SK-N-SH (cell line): ENCODE results near the gene ZNF593OS. TPM values are rescaled to one million over a fixed set of nuclear protein-coding genes. Genes with fewer than 3 reads are reported as not detected.

Source experiments
- CTCF ChIA-PET: fragments of 300-600, 350-600 bp; formaldehyde crosslinking; extraction: SDS; loops from one replicate; lab custom pipeline; 2021; lab: Yijun Ruan, JAX
- POLR2A ChIA-PET: fragments of 350-600 bp; sonication (Branson Sonifier 250); formaldehyde crosslinking; extraction: SDS; loops from one replicate; lab custom pipeline; 2020; ENCODE audit warnings: antibody characterized with exemption, inconsistent platforms; lab: Yijun Ruan, JAX
- DNase-seq: peaks from one replicate; pipeline ENCODE4 v3.0.0; 2012
- H2AFZ ChIP-seq: fragments of 200-600 bp; sonication (generic); 2 replicates; pipeline ENCODE4 v1.8.1; 2016; ENCODE audit warnings: antibody characterized with exemption, mild to moderate bottlenecking, low read depth
- H3F3A ChIP-seq: fragments of 200-600 bp; sonication (generic); replicated peaks from 2 replicates; pipeline ENCODE3; 2016; ENCODE audit warnings: antibody characterized with exemption, mild to moderate bottlenecking; ENCODE audit not compliant: insufficient read depth
- H3K27ac ChIP-seq, 2 experiments: fragments of 200-500 bp in 1 of 2; fragments of 200-600 bp in 1 of 2; sonication (Bioruptor generic) in 1 of 2; sonication (generic), shearing (Covaris generic) in 1 of 2; 2 replicates each; pipeline versions ENCODE4 v1.5.1 to v1.6.1; 2014 to 2016; ENCODE audit warnings: low read depth in 2 of 2, inconsistent platforms in 1 of 2, low read length in 1 of 2, mild to moderate bottlenecking in 1 of 2, mixed read lengths in 1 of 2
- H3K27me3 ChIP-seq: fragments of 200-600 bp; sonication (generic), shearing (Covaris generic); 2 replicates; pipeline ENCODE4 v1.6.1; 2016; ENCODE audit warnings: mixed run types; ENCODE audit not compliant: insufficient read depth
- H3K36me3 ChIP-seq, 2 experiments: fragments of 200-500 bp in 1 of 2; fragments of 200-600 bp in 1 of 2; sonication (Bioruptor generic) in 1 of 2; sonication (generic) in 1 of 2; replicated peaks in 1 of 2; 2 replicates each; pipeline versions ENCODE3 to v1.5.1; 2014 to 2016; ENCODE audit warnings: low read length in 1 of 2, mild to moderate bottlenecking in 1 of 2; ENCODE audit not compliant: insufficient read depth in 2 of 2, control insufficient read depth in 1 of 2
- H3K4me1 ChIP-seq, 2 experiments: fragments of 200-500 bp in 1 of 2; fragments of 200-600 bp in 1 of 2; sonication (Bioruptor generic) in 1 of 2; sonication (generic), shearing (Covaris generic) in 1 of 2; 2 replicates each; pipeline versions ENCODE4 v1.5.1 to v1.6.1; 2014 to 2016; ENCODE audit warnings: low read depth in 1 of 2, low read length in 1 of 2, mixed run types in 1 of 2; ENCODE audit not compliant: insufficient read depth in 2 of 2, control insufficient read depth in 1 of 2
- H3K4me2 ChIP-seq: fragments of 200-600 bp; sonication (generic), shearing (Covaris generic); 2 replicates; pipeline ENCODE4 v1.6.1; 2017; ENCODE audit warnings: mixed run types
- H3K4me3 ChIP-seq, 2 experiments: fragments of 200-500 bp in 1 of 2; fragments of 200-600 bp in 1 of 2; sonication (Bioruptor generic) in 1 of 2; sonication (generic), shearing (Covaris generic) in 1 of 2; 2 replicates each; pipeline versions ENCODE4 v1.5.1 to v1.8.1; 2014 to 2016; ENCODE audit warnings: low read depth in 2 of 2, inconsistent platforms in 1 of 2, low read length in 1 of 2, mild to moderate bottlenecking in 1 of 2, mixed read lengths in 1 of 2, moderate library complexity in 1 of 2
- H3K79me2 ChIP-seq: fragments of 200-600 bp; sonication (generic); 2 replicates; pipeline ENCODE4 v1.8.1; 2017; ENCODE audit warnings: mild to moderate bottlenecking; ENCODE audit not compliant: insufficient read depth
- H3K9ac ChIP-seq: fragments of 200-600 bp; sonication (generic); 2 replicates; pipeline ENCODE4 v1.6.1; 2017; ENCODE audit warnings: mixed run types
- H3K9me2 ChIP-seq: fragments of 200-600 bp; sonication (generic); 2 replicates; pipeline ENCODE4 v1.6.1; 2017; ENCODE audit warnings: mixed run types
- H3K9me3 ChIP-seq: fragments of 200-600 bp; sonication (generic); 2 replicates; pipeline ENCODE4 v1.6.1; 2017; ENCODE audit warnings: mixed run types, mild to moderate bottlenecking, moderate library complexity
- H4K20me1 ChIP-seq: fragments of 200-600 bp; sonication (generic); 2 replicates; pipeline ENCODE4 v1.6.1; 2017; ENCODE audit warnings: mild to moderate bottlenecking, mixed run types; ENCODE audit not compliant: insufficient read depth
- CTCF ChIP-seq: fragments of 200-600 bp; sonication (generic); IDR thresholded peaks from 2 replicates; pipeline ENCODE4 v1.6.1; 2017; ENCODE audit warnings: antibody characterized with exemption, mild to moderate bottlenecking, moderate library complexity
- EP300 ChIP-seq, 2 experiments: IDR thresholded peaks; 2 replicates each; pipeline versions ENCODE4 v1.4.0 to v1.6.1; 2012; ENCODE audit warnings: borderline replicate concordance in 1 of 2, low read depth in 1 of 2, low read length in 1 of 2
- EZH2phosphoT487 ChIP-seq: fragments of 200-600 bp; sonication (generic); IDR thresholded peaks from 2 replicates; pipeline ENCODE4 v1.6.1; 2017; ENCODE audit warnings: low read depth, mixed run types, mild to moderate bottlenecking, antibody characterized with exemption, moderate library complexity, borderline replicate concordance
- MAX ChIP-seq: IDR thresholded peaks from 2 replicates; pipeline ENCODE4 v1.4.0; 2012; ENCODE audit warnings: low read depth
- REST ChIP-seq: IDR thresholded peaks from 2 replicates; pipeline ENCODE4 v1.6.1; 2012; ENCODE audit warnings: mild to moderate bottlenecking, low read depth, low read length, moderate library complexity
- RFX5 ChIP-seq: IDR thresholded peaks from 2 replicates; pipeline ENCODE4 v1.6.1; 2012; ENCODE audit warnings: mild to moderate bottlenecking, improper control_type of control experiment, low read length
- TEAD4 ChIP-seq: IDR thresholded peaks from 2 replicates; pipeline ENCODE4 v1.4.0; 2012; ENCODE audit warnings: mild to moderate bottlenecking, borderline replicate concordance; ENCODE audit not compliant: insufficient read depth
- YY1 ChIP-seq: IDR thresholded peaks from 2 replicates; pipeline ENCODE4 v1.4.0; 2012; ENCODE audit warnings: low read depth, mild to moderate bottlenecking
- ZBTB33 ChIP-seq: IDR thresholded peaks from 2 replicates; pipeline ENCODE4 v1.4.0; 2012; ENCODE audit warnings: low read depth, borderline replicate concordance
- WGBS: methylation state at CpG from one replicate; pipeline ENCODE4 v1.1.6; 2017; ENCODE audit warnings: low lambda C conversion rate; 5-methylcytosine and 5-hydroxymethylcytosine counted together
- polyA plus RNA-seq, 3 experiments: library from polyadenylated mRNA; depleted of rRNA; stranded (reverse); fragments of >200 nt; gene quantifications; 2 replicates each; pipeline ENCODE4 v1.2.3, GENCODE V29; 2012

ZNF593OS gene
- polyA plus RNA-seq, 1 of the 3 experiments (the other 2 are of a cell fraction), result not detected

- TF ChIP-seq ZBTB33, result no peak
- no peak for TF ChIP-seq EZH2phosphoT487
- no peak for TF ChIP-seq YY1
- TF ChIP-seq MAX, result no peak
- no peak for TF ChIP-seq EP300 (IDR thresholded peaks at IDR 0.05; ENCODE audit: borderline replicate concordance in 1 of 2, low read depth in 1 of 2, low read length in 1 of 2)
Observed at GRCh38 chr1:26130695-26131094, 40.9 kb downstream of the ZNF593OS start (continued).

- no peak overlapping the region for H3K27ac ChIP-seq
- H3K4me2 ChIP-seq, result no peak overlapping the region
- WGBS, result 83% methylated on average over 4 of the region's 4 CpGs
- H3K9ac ChIP-seq, result no peak overlapping the region
- H3F3A ChIP-seq, result no peaks in the 10 kb centered on the region
- H3K4me1 ChIP-seq, result 0 out of 4 replicates have a peak, but pooled peaks cover 0 to 4% of the 10 kb centered on the region in 2 experiments
- peaks cover 2 to 5% of the 10 kb centered on the region in 2 experiments for H3K36me3 ChIP-seq
- H3K9me2 ChIP-seq, result no peaks in the 10 kb centered on the region
- no peaks in the 10 kb centered on the region for H3K9me3 ChIP-seq
- H2AFZ ChIP-seq, result no peak overlapping the region
- no peaks in the 10 kb centered on the region for H4K20me1 ChIP-seq
- H3K79me2 ChIP-seq, result peaks cover 3% of the 10 kb centered on the region; the same call in 1 of the 2 replicates
- no peak overlapping the region for H3K4me3 ChIP-seq
- POLR2A ChIA-PET, result no interaction called here
- H3K27me3 ChIP-seq, result no peaks in the 10 kb centered on the region
- TF ChIP-seq RFX5, result no peak
- no peak for DNase-seq
- CTCF ChIA-PET, result interaction anchor here (0.8 to 11.3 kb wide), 3 partner anchors 9 to 32 kb away, joined by 4 to 91 read pairs (median 5); no protein-coding TSS in a partner anchor
Observed at GRCh38 chr1:26129778-26130177, 41.9 kb downstream of the ZNF593OS start.

- CTCF ChIA-PET, result interaction anchor here (0.8 to 11.3 kb wide), 6 partner anchors 15 to 35 kb away, joined by 3 to 91 read pairs (median 4); no protein-coding TSS in a partner anchor
- Histone ChIP-seq H3K27ac (no peak overlapping the region), H3F3A (peaks cover 15% of the 10 kb centered on the region), H3K4me2 (no peak overlapping the region), H3K4me1 (peaks cover 0 to 8% of the 10 kb centered on the region in 2 experiments; a peak in 3 of 4 replicates), H4K20me1 (no peaks in the 10 kb centered on the region; the same call in 1 of the 2 replicates), H3K4me3 (no peak overlapping the region), H3K9me2 (no peaks in the 10 kb centered on the region), H3K27me3 (no peaks in the 10 kb centered on the region), H3K36me3 (peaks cover 10 to 11% of the 10 kb centered on the region in 2 experiments), H3K9ac (no peak overlapping the region), H3K9me3 (no peaks in the 10 kb centered on the region), H2AFZ (no peak overlapping the region), H3K79me2 (peaks cover 8% of the 10 kb centered on the region; the same call in 1 of the 2 replicates)
- TF ChIP-seq REST (no peak), CTCF (no peak), TEAD4 (no peak)
- WGBS, result 92% methylated on average over 13 of the region's 13 CpGs
- no peak for DNase-seq
- POLR2A ChIA-PET, result interaction anchor here (1.0 kb wide), 1 partner anchor 12 kb away, joined by 3 read pairs; no protein-coding TSS in a partner anchor
Observed at GRCh38 chr1:26127235-26128163, 44.1 kb downstream of the ZNF593OS start.
